Parathyroid adenoma (tissue), 2 donors: ENCODE data around the gene PLA2G4A.

Source experiments
- H2AFZ ChIP-seq: fragments of 300-600 bp; sonication (generic); one replicate; pipeline ENCODE4 v1.7.0; 2017; ENCODE audit warnings: antibody characterized with exemption, mild to moderate bottlenecking
- H3K27ac ChIP-seq: fragments of 300-600 bp; sonication (generic); one replicate; pipeline ENCODE4 v1.7.0; 2017
- H3K27me3 ChIP-seq: fragments of 300-600 bp; sonication (generic); one replicate; pipeline ENCODE4 v1.7.0; 2017; ENCODE audit warnings: low read length; ENCODE audit not compliant: control insufficient read depth, insufficient read depth
- H3K36me3 ChIP-seq: fragments of 300-600 bp; sonication (generic); one replicate; pipeline ENCODE4 v1.7.0; 2017; ENCODE audit warnings: low read length; ENCODE audit not compliant: control insufficient read depth, insufficient read depth
- H3K4me1 ChIP-seq: fragments of 300-600 bp; sonication (generic); one replicate; pipeline ENCODE4 v1.7.0; 2017; ENCODE audit warnings: control low read depth
- H3K4me2 ChIP-seq: fragments of 300-600 bp; sonication (generic); one replicate; pipeline ENCODE4 v1.7.0; 2017; ENCODE audit warnings: low read length
- H3K4me3 ChIP-seq: fragments of 300-600 bp; sonication (generic); one replicate; pipeline ENCODE4 v1.7.0; 2017; ENCODE audit warnings: low read depth, low read length
- H3K79me2 ChIP-seq: fragments of 300-600 bp; sonication (generic); one replicate; pipeline ENCODE4 v1.7.0; 2017; ENCODE audit warnings: control low read depth
- H3K9ac ChIP-seq: fragments of 300-600 bp; sonication (generic); one replicate; pipeline ENCODE4 v1.7.0; 2017; ENCODE audit warnings: mild to moderate bottlenecking
- H3K9me3 ChIP-seq: fragments of 300-600 bp; sonication (generic); one replicate; pipeline ENCODE4 v1.7.0; 2017; ENCODE audit warnings: low read length; ENCODE audit not compliant: control insufficient read depth
- CTCF ChIP-seq: fragments of 300-600 bp; sonication (generic); IDR thresholded peaks from one replicate; pipeline ENCODE4 v1.7.0; 2017; ENCODE audit warnings: antibody characterized with exemption, mild to moderate bottlenecking
- donor health status: primary hyperparathyroidism.

The PLA2G4A gene

GRCh38 chr1:186835448-186835847 lies 6.7 kb downstream of the PLA2G4A start:
- no peak overlapping the region for H3K9ac ChIP-seq
- no peak overlapping the region for H3K4me2 ChIP-seq
- H3K27ac ChIP-seq = no peak overlapping the region
- no peaks in the 10 kb centered on the region for H3K9me3 ChIP-seq
- peaks cover 2% of the 10 kb centered on the region for H3K4me1 ChIP-seq
- H3K4me3 ChIP-seq = no peak overlapping the region
- no peaks in the 10 kb centered on the region for H3K36me3 ChIP-seq
- no peaks in the 10 kb centered on the region for H3K27me3 ChIP-seq
- no peak overlapping the region for H2AFZ ChIP-seq
- no peak for TF ChIP-seq CTCF
- peaks cover 11% of the 10 kb centered on the region for H3K79me2 ChIP-seq

- no peak overlapping the region for H2AFZ ChIP-seq
- no peaks in the 10 kb centered on the region for H3K36me3 ChIP-seq
- H3K27ac ChIP-seq = no peak overlapping the region
- no peaks in the 10 kb centered on the region for H3K9me3 ChIP-seq
- H3K4me2 ChIP-seq = no peak overlapping the region
- no peak overlapping the region for H3K9ac ChIP-seq
- H3K4me1 ChIP-seq = peaks cover 2% of the 10 kb centered on the region
- no peak for TF ChIP-seq CTCF
- H3K27me3 ChIP-seq = no peaks in the 10 kb centered on the region
- peaks cover 10% of the 10 kb centered on the region for H3K79me2 ChIP-seq
- no peak overlapping the region for H3K4me3 ChIP-seq
These were observed 9.1 kb downstream of the PLA2G4A start for GRCh38 chr1:186837806-186838205.

- Histone ChIP-seq H3K4me2 (no peak overlapping the region), H3K27me3 (no peaks in the 10 kb centered on the region), H3K9me3 (no peaks in the 10 kb centered on the region), H2AFZ (no peak overlapping the region), H3K4me1 (peaks cover 2% of the 10 kb centered on the region), H3K27ac (no peak overlapping the region), H3K36me3 (no peaks in the 10 kb centered on the region), H3K4me3 (no peak overlapping the region), H3K79me2 (peaks cover 9% of the 10 kb centered on the region), H3K9ac (no peak overlapping the region)
- TF ChIP-seq CTCF = no peak
These were observed 9.8 kb downstream of the PLA2G4A start for GRCh38 chr1:186838380-186839040.

GRCh38 chr1:186839041-186839400 lies 10.3 kb downstream of the PLA2G4A start:
- H3K4me3 ChIP-seq = no peak overlapping the region
- no peaks in the 10 kb centered on the region for H3K36me3 ChIP-seq
- no peaks in the 10 kb centered on the region for H3K9me3 ChIP-seq
- no peak overlapping the region for H3K9ac ChIP-seq
- no peak overlapping the region for H3K4me2 ChIP-seq
- no peak overlapping the region for H3K27ac ChIP-seq
- no peak overlapping the region for H2AFZ ChIP-seq
- H3K4me1 ChIP-seq = peaks cover 2% of the 10 kb centered on the region
- no peaks in the 10 kb centered on the region for H3K27me3 ChIP-seq
- peaks cover 9% of the 10 kb centered on the region for H3K79me2 ChIP-seq
- no peak for TF ChIP-seq CTCF

GRCh38 chr1:186841599-186841998 lies 12.8 kb downstream of the PLA2G4A start:
- Histone ChIP-seq H3K27ac (no peak overlapping the region), H3K36me3 (no peaks in the 10 kb centered on the region), H3K4me1 (peaks cover 2% of the 10 kb centered on the region), H3K79me2 (peaks cover 9% of the 10 kb centered on the region), H3K4me3 (no peak overlapping the region), H3K4me2 (no peak overlapping the region), H3K9ac (no peak overlapping the region), H2AFZ (no peak overlapping the region), H3K9me3 (no peaks in the 10 kb centered on the region), H3K27me3 (no peaks in the 10 kb centered on the region)
- TF ChIP-seq CTCF = no peak
